HPDE6-E6E7 (cell line): ENCODE results near the gene WWOX.

Experiments used
- DNase-seq: peaks from one replicate; pipeline ENCODE4 v3.0.0; 2011; ENCODE audit warnings: missing footprints; ENCODE audit errors: extremely low spot score

The WWOX gene

DNA sequence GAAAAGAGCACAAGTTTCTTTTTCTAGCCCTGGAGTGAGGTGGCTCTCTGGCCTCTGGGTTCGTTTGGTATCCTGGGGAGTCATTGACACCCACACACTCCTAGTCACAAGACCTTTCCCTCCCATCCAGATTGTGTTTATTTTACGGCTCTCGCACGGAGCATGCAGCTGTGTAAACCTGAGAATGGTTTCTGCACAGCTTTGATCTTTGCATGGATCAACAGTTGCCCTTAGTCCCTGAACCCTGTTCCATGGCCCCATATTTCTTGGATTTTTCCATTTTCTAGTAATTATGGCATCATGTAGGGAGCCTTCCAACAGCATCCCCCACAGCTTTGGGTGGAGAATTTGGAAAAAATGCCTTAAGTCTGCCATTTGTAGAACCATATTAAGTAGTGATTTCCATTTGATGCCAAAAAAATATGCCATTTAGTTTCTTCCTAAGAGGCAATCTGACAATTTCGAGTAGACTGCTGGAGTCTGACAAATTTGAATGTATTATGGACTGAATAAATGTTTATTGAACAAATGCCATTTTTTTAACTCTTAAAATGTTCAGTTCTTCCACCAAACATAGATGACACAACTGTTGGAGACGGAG, 197.7 kb downstream of the WWOX start:
- DNase-seq = no peak

DNA sequence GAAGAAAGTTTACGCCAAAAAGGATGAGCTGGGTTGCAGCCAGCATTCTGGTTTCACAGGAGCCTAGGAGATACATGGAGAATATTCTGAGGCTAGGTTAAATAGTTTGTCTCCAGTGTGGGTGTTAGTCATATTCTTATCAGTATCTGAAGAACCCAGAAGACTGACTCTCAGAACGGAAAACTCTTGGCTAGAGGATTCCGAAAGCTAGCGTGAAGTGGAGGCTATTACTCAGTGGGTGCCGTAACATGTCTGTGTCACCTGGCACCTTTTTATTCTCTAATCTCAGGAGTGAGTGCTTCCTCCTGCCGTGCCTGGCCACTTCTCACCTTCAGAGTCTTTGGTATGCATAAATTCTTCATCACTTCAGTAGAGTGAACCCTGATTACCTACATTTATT, 199.5 kb downstream of the WWOX start:
- DNase-seq = no peak

DNA sequence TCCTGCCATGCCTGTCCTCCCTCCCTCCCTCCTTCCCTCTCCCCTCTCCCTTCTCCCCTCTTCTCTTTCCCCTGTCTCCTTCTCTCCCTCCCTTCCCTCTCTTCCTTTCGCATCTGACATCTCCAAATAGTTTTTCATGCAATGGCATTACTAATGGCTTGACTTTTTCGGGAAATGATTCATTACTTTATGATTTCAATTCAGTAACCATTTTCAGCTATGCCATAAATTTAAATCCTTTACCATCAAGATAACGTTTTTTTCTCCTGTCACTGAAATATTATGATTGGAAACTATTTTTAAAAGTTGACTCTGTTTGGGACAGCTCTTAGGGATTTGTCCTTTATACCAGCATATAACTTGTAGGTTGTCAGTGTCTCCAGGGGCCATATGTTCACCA, 201.0 kb downstream of the WWOX start:
- no peak for DNase-seq

DNA sequence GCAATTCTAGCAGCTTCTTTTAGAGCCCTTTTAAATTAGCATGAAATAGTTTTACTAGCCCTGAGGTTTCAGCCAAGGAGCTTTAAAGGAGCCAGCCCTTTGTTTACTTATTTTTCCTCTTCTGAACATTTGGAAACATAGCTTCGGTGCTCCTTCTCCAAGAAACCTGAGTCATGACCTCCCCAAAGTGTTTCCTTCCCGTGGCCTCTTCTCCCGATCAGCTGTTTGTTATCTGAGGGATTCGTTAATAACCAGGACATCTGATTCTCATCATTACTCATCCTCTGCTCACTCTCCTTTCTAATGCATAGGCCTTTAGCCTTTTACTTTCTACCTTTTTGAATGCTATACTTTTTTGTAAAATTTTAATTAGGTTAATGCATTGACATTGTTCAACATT, 204.5 kb downstream of the WWOX start:
- DNase-seq = no peak

DNA sequence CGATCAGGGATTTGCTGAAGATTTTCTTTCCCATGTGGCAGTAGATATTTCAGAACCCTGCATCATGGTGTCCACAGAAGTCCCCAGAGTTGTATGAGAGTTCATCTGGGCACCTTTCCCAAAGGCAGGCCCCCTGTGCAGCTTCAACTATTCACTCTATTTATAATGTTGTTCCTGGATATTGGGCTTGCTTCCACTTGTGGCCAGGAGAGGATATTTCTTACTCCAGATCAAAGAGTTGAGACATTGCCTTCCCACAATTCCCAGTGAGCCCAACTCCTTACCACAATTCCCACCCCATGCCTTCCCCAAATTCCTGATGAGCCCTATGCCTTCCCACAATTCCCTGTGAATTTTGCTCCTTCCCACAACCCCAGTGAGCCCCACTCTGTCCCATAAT, 206.9 kb downstream of the WWOX start:
- no peak for DNase-seq

DNA sequence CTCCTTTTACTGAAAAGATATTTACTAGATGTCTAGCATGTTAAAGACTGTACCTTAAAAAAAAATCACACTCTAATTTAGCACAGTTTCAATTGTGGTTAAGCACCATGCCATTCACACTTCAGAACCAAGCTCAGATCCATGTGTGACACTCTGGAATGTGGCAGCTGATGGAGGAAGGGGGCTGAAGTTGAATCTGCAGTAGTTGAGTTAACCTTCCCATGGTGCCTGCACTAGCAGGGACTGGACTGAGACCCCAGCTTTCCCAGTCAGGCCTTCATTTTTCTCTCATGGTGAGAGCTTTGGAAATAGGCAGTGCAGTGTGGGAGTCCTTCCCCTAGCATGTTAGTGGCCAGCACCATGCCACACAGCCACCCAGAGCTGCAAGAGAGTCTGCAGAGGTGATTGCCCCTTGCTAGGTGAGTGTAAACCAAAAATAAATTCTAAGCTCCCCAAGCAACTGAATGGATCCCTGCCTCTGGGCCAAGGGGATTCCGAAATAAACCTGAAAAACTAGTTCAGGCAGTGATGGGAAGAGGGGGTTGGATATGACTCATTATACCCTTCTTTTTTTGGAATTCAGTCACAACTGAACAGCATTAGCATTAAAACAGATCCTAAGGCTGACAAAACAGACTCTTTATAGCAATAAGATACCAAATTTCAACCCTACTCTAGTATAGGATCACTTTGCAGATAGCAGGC, 208.5 kb downstream of the WWOX start:
- no peak for DNase-seq

DNA sequence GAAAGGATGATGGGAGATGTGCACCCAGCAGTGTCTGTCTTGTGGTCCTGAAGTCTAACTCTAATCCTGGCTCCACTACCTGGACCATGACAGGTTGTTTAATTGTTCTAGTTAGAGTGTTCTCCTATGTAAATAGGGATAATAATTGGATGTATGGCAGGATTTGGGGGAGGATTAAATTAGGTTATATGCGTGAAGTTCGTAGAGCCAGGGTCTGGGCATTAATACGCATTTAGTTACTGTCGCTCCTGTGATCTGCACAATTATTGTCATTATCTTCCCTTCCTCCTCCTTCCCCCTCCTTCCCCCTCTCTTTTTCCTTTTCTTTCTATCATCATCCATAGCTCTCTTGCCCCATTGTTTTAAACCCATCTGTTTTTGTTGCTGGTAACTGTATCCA, 210.3 kb downstream of the WWOX start:
- DNase-seq = no peak

DNA sequence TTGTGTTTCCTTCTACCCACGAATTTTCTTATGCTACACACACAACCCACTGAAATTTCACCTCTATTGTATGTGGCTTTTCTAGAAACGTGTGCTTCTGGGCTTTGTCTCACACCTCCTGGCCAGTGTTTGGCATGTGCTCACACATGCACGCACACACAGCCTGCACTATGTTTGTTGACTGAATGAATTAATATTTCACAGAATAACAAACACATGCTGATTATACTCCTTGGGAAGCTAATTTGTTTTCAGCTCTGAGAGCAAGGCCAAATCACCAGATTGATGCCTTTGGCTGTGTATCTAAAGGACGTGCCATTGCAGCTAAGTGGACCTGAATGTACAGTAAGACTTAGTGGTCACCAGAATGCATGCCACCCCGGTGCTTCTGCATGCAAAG, 210.7 kb downstream of the WWOX start:
- no peak for DNase-seq

DNA sequence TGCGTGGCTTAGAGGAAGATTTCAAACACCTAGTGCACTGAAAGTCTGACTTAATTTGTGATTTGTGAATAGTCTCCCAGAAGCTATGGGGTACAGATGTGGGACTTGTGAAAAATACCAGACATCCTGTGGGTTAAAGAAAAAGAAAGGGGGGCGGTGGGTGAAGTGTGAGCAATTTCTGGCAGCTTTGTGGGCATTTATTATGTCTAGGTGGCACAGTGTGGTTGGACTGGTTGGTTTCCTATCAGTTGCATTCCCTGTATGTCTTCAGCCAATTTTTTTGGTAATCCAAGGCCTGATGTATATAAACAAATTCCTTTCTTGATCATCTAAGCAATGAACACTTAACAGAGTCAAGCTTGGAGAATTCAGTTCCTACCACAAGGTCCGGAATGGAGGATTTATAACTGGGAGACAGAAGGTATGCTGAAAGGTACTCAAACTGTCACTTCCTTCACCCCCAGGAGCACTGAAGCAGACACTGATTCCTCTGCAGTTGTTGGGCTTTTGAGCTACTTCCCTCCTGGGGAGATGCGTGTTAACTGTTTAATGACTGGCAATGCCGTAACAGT, 211.6 kb downstream of the WWOX start:
- no peak for DNase-seq

DNA sequence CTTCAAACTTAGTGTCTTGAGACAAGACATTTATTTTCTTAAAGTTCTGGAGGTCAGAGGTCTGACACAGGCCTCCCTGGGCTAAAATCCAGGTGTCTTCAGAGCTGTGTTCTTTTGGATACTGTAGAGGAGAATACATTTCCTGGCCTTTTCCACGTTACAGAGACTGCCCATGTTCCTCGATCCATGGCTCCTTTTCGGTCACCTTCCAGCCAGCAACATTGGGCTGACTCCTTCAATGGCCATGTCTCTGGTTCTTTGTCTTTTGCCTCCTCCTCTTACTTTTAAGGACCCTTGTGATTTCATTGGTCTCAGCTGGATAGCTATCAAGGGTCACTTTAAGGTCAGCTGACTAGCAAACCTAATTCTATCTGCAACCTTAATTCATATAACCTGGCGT, 212.4 kb downstream of the WWOX start:
- DNase-seq = no peak

DNA sequence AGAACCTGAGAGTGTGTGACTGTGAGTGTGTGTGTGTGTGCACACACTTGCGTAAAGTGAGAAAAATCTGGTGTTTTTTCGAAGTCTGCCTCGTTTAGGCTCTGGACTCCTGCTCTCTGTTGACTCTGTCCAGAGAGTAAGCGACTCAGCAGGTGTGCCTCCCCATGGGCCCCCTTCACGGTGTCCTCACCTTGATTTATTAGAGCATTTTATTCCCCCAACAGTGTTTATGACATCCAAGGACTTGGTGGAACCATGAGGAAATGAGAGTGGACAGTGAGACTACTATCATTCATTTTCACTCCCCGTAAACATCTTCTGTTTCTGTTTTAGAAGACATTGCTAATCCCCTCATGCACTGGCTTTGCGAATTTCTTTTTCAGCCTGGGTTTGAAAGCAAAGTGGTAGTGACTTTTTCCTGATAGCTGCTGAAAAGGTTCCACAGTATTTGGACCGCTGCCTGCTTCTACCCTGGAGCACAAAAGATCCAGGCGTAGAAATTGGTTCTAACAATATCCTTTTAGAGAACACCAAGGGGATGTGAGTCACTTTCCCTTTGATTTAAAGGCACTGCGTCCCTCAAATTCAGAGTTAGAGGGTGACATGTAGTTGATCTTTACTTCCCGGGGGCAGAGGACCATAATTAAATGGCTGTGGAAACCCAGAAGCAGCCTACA, 218.2 kb downstream of the WWOX start:
- DNase-seq = no peak

DNA sequence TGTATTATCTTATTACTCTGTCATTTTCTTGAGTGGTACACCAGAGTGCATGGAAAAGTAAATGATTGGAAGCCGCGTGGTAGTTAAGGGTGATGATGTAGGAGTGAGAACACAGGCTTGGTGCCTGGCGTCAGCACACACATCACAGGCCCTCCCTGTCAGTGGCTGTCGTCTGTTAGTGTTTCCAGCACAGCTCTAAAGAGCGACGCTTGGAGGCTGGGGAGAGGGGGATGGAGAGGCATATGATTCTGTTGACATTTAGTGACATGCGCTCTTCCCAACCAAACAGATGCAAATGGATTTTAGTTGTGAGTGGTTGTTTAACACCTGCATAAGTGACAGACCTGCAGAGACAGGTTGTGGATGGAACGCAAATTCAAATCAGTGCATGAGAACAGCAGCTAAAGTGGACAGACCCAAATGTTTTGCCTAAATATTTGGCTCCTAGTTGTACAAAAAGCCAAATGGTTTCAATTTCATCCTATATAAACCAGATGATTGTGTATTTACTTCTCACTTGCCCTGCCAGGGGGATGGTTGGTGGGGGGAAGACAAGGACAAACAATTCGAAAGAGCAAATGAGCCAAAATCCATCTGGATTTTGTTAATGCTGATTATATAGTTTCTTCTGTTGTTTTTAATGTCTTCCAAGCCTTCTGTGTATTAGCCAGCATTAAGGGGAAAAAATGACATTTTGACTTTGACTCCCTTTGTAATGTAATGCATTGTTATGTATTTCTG, 222.3 kb downstream of the WWOX start:
- no peak for DNase-seq

DNA sequence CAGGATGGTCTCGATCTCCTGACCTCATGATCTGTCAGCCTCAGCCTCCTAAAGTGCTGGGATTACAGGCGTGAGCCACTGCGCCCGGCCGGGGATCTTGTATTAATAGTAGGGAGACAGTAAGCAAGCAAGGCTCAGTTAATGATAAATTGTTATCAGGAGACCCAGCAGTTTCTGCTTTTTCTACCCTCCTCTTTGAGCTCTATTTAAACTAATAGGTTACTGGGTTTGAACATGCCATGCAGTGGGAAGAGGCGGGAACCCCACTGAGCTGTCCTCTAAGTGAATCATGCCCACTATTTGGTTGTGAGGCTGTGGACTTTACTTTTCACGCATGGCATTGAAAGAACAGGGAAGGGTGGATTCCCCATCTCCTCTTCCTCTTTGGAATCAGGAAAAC, 223.9 kb downstream of the WWOX start:
- DNase-seq = no peak

DNA sequence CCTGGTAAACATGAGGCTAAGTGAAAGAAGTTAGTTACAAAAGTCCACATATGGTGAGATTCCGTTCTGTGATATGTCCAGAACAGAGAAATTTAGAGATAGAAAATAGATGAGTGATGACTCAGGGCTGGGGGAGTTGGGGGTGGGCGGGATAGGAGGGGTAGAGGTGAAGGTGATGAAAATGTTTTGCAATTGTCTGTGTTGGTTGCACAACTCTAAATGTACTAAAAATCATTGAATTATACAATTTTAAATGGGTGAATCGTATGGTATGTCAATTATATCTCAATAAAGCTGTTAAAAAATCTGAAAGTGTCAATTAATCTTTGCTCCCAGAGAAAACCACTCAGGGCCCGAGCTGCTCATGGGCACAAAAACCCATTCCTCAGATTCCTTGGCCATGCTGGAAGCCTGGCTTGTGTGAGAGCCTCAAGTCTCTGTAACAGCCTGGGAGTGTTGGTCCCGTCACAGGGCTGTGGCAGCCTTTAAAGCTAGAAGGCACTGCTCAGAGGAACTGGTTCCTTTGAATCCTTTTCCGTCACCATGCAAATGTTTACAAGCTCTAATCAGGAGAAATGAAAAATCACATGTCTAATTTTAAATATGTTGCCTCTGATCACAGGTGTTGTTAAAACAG, 225.3 kb downstream of the WWOX start:
- DNase-seq = no peak

DNA sequence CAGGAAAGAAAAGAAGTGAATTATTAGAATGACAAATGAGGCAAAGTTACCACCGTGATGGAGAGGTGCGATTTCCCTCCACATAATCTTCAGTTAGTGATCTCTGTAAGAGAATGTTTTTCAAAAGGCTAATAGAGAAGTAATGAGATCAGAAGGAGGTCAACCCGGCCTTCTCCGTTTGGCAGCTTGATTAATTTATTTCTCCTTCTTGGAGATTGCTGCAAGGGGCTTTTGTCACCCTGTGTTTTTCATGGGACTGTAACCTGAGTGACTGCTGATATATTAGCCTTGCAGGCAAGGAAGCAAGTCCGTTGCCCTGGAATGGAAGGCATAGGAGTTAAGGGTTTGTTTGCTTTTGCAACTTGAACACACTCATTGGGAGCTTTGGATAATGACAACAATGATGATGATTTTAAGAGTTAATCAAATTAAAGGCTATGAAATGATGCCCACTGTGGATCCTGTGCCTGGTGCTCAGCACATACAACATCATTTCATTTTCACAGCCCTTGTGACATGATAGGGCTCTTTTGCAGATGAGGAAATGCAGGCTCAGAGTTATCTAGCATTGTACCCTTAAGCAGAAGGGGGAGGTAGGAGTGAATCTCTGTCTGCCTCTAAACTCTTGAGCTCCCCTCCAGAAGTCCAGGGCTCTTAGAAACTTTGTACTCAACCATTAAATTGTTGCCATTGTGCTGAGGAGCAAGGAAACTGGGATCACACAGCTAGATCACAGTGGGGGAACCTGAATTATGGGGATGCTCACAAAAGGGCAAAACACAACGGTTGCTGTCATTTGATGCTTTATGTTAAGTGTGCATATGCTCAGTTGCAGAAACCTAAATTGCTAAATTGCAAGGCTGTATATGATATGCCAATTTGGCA, 226.3 kb downstream of the WWOX start:
- no peak for DNase-seq

DNA sequence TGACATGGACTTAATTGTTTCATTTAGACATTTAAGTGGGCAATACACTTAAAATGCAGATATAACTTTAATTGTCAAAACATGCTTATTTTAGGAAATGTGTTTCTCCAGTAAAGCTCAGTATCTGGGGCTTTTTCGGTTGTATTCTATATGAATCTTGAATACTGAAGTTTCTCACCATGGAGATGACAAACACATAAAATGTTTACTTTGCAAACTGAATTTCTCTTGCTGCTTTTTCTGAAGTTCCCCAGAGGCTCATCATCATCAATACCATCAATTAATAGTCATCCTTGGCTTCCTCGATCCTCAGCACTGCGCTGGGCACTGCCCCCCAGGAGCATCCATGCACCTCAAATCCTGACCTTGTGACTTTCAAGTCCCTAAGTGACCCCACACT, 227.3 kb downstream of the WWOX start:
- no peak for DNase-seq

DNA sequence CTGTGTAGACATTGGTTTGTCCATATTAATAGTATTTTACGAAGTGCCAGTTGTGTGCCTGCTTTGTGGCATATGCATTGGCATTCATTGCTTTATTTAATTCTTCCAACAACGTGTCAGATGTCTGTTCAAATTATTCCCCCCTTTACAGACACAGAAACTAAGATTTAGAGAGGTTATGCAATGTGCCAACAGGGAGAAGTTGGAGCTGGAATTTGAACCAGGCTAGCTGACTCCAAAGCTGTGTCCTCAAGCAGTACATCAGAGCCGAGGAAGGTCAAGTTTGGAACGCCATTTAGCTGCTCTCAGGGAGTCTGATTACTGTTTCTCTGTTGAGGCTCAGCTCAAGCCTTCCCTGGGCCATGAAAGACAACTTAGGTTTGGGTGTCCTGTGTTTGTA, 232.3 kb downstream of the WWOX start:
- DNase-seq = no peak

DNA sequence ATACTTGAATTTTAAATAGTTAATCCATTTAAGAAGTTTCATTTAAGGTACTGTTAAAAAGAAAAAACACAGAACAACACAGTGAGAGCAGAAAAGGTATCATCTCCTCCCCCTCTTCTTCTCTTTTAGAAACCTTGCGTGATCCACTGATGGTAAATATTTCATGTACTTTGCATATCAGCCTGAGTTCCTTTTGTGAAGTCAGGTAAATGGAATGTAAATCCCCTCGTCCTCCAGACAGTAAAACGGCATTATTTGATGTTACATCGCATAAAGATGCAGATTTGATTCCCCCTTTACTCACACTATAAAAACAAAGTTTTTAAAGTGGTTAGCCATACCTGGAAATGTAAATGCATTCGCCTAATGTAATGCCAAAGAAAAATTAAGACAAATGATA, 234.4 kb downstream of the WWOX start:
- no peak for DNase-seq

DNA sequence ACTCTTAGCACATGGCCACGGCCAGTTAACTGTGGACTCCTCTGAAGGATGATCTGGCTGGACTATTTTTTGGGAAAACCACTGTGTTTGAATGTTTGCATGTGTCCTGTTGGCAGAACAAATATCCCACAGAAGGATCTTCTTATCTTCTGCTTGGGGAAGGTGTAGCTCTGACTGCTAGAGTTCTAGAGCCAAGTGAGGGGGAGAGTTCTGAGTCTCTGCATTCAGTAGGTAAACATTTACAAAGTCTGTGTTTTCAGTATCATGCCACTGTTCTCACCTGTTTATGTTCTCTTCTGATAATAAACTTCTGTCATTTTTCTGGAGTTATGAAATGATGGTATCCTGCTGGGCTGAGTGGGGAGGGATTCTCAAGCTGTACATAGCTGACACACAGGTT, 241.1 kb downstream of the WWOX start:
- DNase-seq = no peak

DNA sequence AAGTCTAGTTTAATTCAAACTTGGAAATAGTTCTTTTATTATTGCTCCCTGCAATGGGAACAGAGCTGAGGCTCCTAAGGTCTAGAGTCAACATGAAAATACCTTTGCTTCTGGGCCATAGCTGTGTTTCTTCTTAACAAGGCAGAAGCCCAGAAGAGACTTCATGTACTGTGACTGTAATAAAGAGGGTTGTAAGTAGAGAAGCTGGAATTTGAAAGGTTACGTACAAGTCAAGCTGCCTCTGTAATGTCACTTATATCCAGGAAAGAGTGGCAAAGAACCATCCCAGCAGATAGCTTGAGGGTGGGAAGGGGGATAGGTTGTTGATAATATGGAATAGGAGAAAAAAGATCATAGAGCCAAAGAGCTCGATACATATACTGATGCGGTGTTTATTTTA, 248.6 kb downstream of the WWOX start:
- DNase-seq = no peak

DNA sequence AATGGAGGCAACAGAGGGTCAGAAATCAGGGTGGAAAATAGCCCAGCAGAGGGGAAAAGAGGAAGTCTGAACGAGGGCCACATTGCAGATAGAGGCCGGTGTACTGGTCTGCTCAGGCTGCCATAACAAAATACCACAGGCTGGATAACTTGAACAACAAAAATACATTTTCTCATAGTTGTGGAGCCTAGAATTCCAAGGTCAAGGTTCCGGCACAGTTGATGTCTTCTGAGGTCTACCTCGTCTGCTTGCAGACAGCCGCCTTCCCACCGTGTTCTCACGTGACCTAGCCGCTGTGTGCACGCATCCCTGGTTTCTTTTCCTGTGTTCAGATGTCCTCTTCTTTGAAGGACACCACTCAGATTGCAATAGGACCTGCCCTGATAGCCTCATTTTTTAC, 249.4 kb downstream of the WWOX start:
- DNase-seq = no peak
